ENCODE measurements around the gene ZNF155. TPM values are rescaled to one million over a fixed set of nuclear protein-coding genes. Genes with fewer than 3 reads are reported as not detected.

Gene ZNF155
- total and polyA plus RNA-seq, 4 donors = 1.7 to 5.5 (median 2.9) TPM

DNA sequence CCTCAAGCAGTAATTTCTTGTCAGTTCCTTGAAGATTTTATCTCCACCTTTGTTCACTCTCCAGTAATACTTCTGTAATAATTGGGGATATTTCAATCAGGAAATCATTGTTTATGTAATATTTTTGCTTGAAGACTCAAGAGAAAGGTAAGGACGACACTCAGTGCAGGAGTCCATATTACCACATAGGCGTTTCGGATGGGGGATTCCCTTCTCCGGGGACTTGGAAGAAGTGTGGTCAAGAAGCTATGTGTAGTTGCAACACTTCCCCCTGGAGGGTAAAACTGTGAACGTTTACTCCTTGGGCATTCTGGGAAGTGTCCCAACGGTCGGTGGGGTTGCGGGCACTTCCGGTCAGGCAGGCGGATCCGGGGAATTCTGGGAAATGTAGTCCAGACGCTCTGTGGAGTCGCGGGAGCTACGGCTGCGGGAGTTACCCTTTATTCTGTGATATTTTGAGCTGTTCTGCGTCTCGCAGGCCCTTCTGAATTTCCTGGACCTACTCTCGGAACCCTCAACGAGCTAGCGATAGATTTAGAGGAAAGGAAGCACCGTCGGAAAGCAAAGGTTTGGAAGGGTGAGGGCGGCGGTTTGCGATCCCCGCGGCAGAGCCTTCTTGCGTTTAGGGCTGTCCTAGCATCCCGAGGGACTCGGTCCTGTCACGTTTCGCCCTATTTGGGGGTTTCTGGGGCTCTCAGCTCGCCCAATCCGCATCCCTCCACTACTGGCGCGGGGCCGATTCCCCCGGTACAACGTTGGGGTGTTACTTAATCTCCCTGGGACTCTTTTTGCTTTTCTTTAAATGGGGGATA, 32.9 kb upstream of the ZNF155 start, which contains the start of gene ZNF221:
Gene ZNF221, plus strand, starts transcription at position 395 of the 812 bp plus-strand sequence. CDS start 11,499 bp downstream, outside the sequence.
- H3K4me1 ChIP-seq (ENCODE audit: control insufficient read depth in 4 of 4, insufficient read depth in 4 of 4, low read length in 3 of 4) = peaks cover 0 to 4% (median 2%) of the 10 kb centered on the region in 4 donors
- H3K9ac ChIP-seq (ENCODE audit: low read depth in 1 of 2, low read length in 2 of 2) = peak within 1 kb of the TSS; percentile 56 to 75
- H3K27ac ChIP-seq (ENCODE audit: low read depth in 1 of 2, low read length in 2 of 2) = no peak within 1 kb of the TSS
- TF ChIP-seq JUND (IDR thresholded peaks at IDR 0.05) (peak; percentile 31 to 42), TAF1 (conservative IDR thresholded peaks at IDR 0.05) (no peak), EGR1 (IDR thresholded peaks at IDR 0.05; ENCODE audit: low read depth in 2 of 2) (peak; percentile 74 to 89), HNF4A (conservative IDR thresholded peaks at IDR 0.05) (peak; percentile 52 to 71), RAD21 (IDR thresholded peaks at IDR 0.05) (peak; percentile 57 to 65), NR2F2 (IDR thresholded peaks at IDR 0.05) (peak; percentile 59), FOXA1 (IDR thresholded peaks at IDR 0.05) (no peak), GABPA (IDR thresholded peaks at IDR 0.05 in 1 of 2, conservative IDR thresholded peaks at IDR 0.05 in 1 of 2) (peak; percentile 91 to 99), FOXA2 (IDR thresholded peaks at IDR 0.05) (no peak), SP1 (IDR thresholded peaks at IDR 0.05) (peak; percentile 47), YY1 (IDR thresholded peaks at IDR 0.05) (peak; percentile 92), HNF4G (IDR thresholded peaks at IDR 0.05) (no peak), RXRA (IDR thresholded peaks at IDR 0.05) (peak; percentile 60 to 73)
- TF ChIP-seq, protein P1, sequence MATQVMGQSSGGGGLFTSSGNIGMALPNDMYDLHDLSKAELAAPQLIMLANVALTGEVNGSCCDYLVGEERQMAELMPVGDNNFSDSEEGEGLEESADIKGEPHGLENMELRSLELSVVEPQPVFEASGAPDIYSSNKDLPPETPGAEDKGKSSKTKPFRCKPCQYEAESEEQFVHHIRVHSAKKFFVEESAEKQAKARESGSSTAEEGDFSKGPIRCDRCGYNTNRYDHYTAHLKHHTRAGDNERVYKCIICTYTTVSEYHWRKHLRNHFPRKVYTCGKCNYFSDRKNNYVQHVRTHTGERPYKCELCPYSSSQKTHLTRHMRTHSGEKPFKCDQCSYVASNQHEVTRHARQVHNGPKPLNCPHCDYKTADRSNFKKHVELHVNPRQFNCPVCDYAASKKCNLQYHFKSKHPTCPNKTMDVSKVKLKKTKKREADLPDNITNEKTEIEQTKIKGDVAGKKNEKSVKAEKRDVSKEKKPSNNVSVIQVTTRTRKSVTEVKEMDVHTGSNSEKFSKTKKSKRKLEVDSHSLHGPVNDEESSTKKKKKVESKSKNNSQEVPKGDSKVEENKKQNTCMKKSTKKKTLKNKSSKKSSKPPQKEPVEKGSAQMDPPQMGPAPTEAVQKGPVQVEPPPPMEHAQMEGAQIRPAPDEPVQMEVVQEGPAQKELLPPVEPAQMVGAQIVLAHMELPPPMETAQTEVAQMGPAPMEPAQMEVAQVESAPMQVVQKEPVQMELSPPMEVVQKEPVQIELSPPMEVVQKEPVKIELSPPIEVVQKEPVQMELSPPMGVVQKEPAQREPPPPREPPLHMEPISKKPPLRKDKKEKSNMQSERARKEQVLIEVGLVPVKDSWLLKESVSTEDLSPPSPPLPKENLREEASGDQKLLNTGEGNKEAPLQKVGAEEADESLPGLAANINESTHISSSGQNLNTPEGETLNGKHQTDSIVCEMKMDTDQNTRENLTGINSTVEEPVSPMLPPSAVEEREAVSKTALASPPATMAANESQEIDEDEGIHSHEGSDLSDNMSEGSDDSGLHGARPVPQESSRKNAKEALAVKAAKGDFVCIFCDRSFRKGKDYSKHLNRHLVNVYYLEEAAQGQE (IDR thresholded peaks at IDR 0.05) = peak; percentile 27
- TF ChIP-seq, protein P2, sequence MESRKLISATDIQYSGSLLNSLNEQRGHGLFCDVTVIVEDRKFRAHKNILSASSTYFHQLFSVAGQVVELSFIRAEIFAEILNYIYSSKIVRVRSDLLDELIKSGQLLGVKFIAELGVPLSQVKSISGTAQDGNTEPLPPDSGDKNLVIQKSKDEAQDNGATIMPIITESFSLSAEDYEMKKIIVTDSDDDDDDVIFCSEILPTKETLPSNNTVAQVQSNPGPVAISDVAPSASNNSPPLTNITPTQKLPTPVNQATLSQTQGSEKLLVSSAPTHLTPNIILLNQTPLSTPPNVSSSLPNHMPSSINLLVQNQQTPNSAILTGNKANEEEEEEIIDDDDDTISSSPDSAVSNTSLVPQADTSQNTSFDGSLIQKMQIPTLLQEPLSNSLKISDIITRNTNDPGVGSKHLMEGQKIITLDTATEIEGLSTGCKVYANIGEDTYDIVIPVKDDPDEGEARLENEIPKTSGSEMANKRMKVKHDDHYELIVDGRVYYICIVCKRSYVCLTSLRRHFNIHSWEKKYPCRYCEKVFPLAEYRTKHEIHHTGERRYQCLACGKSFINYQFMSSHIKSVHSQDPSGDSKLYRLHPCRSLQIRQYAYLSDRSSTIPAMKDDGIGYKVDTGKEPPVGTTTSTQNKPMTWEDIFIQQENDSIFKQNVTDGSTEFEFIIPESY (IDR thresholded peaks at IDR 0.05) = peak; percentile 95
- TF ChIP-seq, protein P3, sequence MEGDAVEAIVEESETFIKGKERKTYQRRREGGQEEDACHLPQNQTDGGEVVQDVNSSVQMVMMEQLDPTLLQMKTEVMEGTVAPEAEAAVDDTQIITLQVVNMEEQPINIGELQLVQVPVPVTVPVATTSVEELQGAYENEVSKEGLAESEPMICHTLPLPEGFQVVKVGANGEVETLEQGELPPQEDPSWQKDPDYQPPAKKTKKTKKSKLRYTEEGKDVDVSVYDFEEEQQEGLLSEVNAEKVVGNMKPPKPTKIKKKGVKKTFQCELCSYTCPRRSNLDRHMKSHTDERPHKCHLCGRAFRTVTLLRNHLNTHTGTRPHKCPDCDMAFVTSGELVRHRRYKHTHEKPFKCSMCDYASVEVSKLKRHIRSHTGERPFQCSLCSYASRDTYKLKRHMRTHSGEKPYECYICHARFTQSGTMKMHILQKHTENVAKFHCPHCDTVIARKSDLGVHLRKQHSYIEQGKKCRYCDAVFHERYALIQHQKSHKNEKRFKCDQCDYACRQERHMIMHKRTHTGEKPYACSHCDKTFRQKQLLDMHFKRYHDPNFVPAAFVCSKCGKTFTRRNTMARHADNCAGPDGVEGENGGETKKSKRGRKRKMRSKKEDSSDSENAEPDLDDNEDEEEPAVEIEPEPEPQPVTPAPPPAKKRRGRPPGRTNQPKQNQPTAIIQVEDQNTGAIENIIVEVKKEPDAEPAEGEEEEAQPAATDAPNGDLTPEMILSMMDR (IDR thresholded peaks at IDR 0.05; ENCODE audit: low read depth, low read length, missing input control) = peak; percentile 26
- TF ChIP-seq, protein P4, sequence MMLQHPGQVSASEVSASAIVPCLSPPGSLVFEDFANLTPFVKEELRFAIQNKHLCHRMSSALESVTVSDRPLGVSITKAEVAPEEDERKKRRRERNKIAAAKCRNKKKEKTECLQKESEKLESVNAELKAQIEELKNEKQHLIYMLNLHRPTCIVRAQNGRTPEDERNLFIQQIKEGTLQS (IDR thresholded peaks at IDR 0.05) = no peak
- TF ChIP-seq, protein P5, sequence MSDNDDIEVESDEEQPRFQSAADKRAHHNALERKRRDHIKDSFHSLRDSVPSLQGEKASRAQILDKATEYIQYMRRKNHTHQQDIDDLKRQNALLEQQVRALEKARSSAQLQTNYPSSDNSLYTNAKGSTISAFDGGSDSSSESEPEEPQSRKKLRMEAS (IDR thresholded peaks at IDR 0.05) = peak; percentile 94
- peak within 1 kb of the TSS; percentile 63 to 96 (median 91) for H3K4me3 ChIP-seq (ENCODE audit: low read depth in 1 of 3, low read length in 3 of 3)
- DNase-seq (ENCODE audit: low spot score) = peak; percentile 85
- H3K27me3 ChIP-seq (ENCODE audit: control insufficient read depth in 4 of 4, insufficient read depth in 4 of 4, low read length in 3 of 4) = no peaks in the 10 kb centered on the region
- peaks cover 0 to 11% (median 4%) of the 10 kb centered on the region in 4 donors for H3K36me3 ChIP-seq (ENCODE audit: control insufficient read depth in 4 of 4, insufficient read depth in 3 of 4, low read depth in 1 of 4, low read length in 3 of 4)
- under 1% methylated on average over 40 of the region's 40 CpGs for WGBS
- peaks cover 13 to 40% (median 38%) of the 10 kb centered on the region in 4 donors for H3K9me3 ChIP-seq (ENCODE audit: control insufficient read depth in 4 of 4, low read length in 3 of 4)

All from liver (tissue), 9 donors.